CD4-positive, alpha-beta T cell treated with Interleukin-15 for 1 hour (primary cell): ENCODE results near the gene GATM.
"Not testable (repeated sequence)": the region's sequence is repeated elsewhere in the genome, so short reads cannot be mapped to it uniquely, and the experiment has no call there.

Source experiments
- DNase-seq: peaks from one replicate; pipeline ENCODE4 v3.0.0-alpha.2; 2020

Gene GATM

GRCh38 chr15:45387380-45388007 lies 9.2 kb upstream of the GATM start:
- no peak for DNase-seq

GRCh38 chr15:45386974-45387373 lies 8.6 kb upstream of the GATM start:
- DNase-seq: no peak

DNA sequence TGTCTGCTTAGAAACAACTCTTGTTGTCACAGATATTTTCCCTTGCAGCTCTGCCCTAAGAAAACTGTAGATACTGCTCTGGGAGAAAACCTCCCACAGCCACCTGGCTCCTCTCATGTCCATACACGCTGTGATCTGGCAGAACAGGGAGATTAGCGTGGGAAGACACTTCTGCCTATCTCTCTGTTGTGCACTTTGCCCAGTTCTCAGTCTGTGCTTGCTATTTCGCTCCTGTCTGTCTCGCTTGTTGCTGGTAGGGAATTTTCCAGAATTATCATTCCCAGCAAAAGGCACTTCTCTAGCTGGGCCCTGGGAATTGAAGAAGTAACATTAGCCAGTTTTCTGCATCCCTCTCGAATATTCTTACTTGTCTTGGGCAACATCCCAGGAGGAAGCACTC lies 8.1 kb upstream of the GATM start:
- no peak for DNase-seq

DNA sequence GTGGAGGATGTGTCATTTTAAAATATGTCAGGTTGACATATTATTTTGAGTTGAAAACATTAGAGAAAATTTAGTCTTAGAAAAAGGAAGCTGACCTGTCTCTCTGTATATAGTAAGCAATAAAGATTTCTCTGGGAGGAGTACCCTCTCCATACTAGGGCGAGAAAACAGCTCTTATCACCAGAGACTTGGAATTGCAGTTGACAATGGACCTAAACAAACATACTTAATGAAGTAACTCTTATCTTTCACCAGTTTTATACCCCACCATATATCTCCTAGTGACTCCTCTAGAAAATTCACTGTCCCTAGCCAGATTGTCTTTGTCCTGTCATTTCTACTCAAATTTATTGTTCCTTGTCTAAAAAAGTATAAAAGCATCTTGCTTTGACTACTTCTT lies 7.2 kb upstream of the GATM start:
- DNase-seq: no peak

DNA sequence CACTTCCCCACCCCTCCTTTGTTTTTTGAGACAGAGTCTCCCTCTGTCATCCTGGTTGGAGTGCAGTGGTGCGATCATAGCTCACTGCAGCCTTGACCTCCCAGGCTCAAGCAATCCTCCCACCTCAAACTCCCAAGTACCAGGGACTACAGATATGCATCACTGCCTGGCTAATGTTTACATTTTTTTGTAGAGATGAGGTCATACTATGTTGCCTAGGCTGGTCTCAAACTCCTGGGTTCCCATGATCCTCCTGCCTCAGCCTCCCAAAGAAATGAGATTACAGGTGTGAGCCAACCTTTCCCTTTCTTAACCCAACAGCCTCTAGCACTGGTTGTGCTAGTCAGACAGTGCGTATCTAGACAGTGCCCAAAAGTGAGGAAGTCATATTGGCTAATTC lies 6.4 kb upstream of the GATM start:
- DNase-seq: no peak

DNA sequence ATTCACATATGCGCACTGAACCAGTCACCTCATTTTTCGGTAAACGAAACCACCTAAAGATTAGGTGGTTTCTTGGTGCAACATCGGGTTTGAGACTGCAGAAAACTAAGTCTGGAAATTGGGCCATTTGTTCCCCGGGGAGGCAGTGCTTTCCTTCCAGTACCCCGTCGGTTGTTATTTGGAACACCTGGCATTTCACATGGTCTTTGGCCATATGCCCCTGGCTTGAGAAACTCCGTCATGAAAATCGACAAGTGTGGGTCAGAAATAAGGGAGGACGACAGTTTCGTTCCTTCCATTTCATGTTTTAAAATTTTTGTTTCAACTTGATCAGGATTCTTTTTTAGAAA lies 544 bp upstream of the GATM start:
- DNase-seq: no peak

DNA sequence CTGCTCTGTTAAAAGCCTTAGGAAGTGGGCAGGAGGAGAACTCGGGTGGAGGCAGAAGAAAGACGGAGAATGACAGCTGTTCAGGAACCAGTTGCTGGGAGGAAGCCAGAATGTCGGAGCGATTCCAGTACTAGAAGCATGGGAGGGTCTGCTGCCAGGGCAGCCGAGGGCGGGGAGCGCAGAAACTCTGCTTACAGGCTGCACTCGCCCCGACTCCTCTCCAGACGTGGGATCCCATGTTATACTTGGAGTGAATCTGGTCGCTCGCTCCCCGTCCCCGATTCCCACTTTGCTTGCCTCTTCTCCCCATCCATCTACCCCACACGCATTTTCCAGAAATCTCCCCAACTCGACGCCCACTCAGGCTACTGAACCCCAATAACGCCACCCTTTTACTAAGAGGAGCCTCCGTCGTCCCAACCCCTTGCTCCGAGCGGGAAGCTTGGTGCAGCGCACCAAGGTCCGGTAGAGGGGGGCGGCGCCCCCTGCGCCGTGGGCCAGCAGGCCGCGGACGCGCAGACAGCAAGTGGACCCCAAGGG lies 665 bp downstream of the GATM start:
- DNase-seq: no peak

GRCh38 chr15:45376967-45377608 lies 1.3 kb downstream of the GATM start:
- no peak for DNase-seq

GRCh38 chr15:45376300-45376928 lies 1.9 kb downstream of the GATM start:
- DNase-seq: no peak

- DNase-seq: no peak
Measured at GRCh38 chr15:45375836-45376235, 2.5 kb downstream of the GATM start.

- DNase-seq: no peak
Measured at GRCh38 chr15:45373976-45374375, 4.4 kb downstream of the GATM start.

DNA sequence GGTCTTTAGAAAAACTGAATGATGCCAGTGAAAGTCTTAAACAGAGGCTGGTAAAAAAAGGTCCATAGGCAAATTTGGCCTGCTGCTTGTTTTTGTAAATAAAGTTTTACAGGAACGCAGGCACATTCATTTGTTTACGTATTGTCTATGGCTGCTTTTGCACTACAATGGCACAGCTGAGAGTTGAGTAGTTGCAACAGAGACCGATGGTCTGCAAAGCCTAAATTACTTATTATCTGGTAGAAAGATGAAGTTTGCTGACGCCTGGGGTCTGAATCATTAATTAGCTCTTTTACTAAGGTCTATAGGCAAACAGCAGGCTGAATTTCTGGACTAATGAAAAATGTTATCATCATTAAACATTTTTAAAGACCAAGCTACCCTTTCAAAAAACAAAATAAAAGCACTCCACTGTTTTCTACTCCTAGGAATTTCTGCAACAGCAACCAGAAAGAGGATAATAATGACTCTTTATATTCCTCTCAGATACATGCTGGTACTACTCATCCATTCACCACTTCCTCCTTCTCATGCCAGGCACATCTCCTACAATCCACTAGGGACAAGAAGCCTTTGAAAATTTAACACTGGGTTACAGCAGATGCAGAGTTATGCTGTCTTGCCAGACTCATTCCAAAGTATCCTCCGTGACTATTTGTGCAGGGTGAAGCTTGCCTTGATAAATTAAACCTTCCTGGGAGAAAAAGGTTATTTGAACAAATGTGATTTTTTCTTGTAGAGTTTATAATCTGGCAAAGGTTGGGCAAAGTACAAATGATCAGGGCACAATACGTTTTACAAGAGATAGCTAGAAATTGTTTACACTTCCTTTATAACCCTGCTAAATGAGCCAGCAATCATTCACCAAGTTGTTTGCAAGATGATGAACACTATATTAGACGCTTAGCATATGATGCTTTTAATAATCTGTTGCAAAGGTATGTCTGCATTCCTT lies 6.0 kb downstream of the GATM start:
- no peak for DNase-seq

GRCh38 chr15:45371546-45371945 lies 6.8 kb downstream of the GATM start:
- DNase-seq: no peak

DNA sequence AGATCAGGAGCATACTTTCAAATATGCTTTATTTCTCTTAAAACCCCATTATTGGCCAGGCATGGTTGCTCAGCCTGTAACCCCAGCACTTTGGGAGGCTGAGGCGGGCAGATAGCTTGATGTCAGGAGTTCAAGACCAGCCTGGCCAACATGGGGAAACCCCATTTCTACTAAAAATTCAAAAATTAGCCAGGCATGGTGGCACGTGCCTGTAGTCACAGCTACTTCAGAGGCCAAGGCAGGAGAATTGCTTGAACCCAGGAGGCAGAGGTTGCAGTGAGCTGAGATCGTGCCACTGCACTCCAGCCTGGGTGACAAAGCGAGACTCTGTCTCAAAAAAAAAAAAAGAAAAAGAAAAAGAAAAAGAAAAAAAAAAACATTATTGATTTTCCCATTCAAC lies 8.3 kb downstream of the GATM start:
- not testable (repeated sequence) for DNase-seq

GRCh38 chr15:45367222-45367621 lies 11.1 kb downstream of the GATM start:
- not testable (repeated sequence) for DNase-seq

DNA sequence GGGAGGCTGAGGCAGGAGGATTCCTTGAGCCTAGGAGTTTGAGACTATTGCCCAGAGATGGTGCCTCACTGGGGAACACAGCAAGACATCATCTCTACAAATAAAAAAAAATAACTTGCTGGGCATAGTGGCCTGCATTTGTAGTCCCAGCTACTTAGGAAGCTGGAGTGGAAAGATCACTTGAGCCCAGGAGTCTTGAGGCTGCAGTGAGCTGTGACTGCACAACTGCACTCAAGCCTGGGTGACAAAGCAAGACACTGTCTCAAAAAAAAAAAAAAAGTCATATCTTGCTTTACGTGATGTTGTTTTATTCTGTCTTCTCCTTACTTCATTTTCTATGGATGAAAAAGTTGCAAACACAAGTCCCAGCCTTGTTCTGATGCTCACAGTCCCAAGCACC lies 14.1 kb downstream of the GATM start:
- no peak for DNase-seq

DNA sequence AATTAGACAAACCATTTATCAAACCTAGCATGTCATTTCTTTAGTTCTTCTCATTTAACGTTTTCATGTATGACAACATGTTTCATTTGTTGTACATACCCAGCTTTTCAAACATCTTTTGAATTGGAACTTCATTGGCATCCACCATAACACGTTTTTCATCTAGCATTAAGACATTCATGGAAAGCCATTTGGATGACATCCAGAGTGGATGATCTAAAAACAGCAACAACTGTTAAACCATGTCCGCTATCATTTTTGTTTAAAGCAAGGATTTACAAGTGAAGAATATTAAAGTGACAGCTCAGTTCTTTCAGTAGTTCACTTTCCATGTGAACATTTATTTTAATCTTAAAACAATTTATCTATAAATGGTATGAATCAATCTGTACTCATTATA lies 14.5 kb downstream of the GATM start:
- no peak for DNase-seq

DNA sequence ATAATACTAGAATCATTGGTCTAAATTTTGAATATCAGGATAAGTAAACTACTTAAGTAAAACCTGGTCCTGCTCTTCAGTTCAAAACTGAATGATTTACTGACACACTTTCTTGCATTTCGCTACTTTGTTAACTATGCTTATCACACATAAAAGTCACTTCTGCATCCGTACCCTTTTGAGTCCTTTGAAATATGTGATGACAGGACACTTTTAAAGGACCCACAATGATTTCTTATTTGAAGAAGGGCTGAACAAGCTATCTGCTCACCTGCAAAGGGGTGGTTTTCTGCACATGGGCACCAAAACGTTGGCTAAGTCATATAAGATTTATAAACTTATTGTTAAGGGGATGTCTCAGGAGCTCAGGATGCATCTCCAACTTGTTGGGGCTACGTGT lies 15.0 kb downstream of the GATM start:
- no peak for DNase-seq

DNA sequence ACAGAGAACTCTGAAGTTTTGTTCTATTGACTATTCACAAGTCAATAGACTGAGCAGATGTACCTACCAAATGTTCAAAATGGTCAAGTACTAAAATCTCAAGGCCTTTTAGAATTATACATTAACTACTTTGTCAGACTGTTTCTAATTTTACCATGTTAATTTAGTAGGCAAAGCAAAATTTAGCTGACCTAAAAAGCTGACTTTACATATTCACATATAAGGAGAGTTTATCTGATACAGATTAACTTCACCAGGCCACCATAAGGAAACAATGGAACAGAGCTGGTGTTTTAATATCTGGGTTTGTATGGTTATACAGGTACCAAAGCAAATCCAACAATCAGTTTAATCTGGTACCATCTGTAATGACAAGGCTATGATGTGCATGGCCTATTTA lies 15.9 kb downstream of the GATM start:
- DNase-seq: no peak

- DNase-seq: no peak
Measured at GRCh38 chr15:45361878-45362277, 16.5 kb downstream of the GATM start.

GRCh38 chr15:45355860-45356259 lies 22.5 kb downstream of the GATM start:
- DNase-seq: no peak

- DNase-seq: no peak
Measured at GRCh38 chr15:45354711-45355110, 23.6 kb downstream of the GATM start.

DNA sequence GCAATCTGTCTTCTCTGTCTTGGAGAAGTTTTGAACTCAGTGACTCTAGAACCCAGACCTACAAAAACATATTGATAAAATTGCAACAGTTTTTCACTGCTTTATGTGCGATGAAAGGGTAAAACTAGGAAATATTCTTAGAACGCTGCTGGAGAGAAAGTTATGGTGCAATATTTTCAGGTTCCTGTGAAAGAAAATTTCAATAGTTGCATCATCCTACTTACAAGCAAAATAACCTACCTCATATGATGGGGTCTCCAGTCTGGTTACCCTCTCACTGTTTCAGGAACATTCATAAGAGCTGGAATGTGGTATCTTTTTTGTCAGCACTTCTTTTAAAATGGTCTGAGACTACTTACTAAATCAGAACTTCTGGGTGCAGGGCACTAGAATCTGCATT lies 27.1 kb downstream of the GATM start:
- DNase-seq: no peak
